SK-N-SH (cell line): ENCODE measurements around the gene OR56B4.

ENCODE experiments used
- EP300 ChIP-seq, 2 experiments: IDR thresholded peaks; 2 replicates each; pipeline versions ENCODE4 v1.4.0 to v1.6.1; 2012; ENCODE audit warnings: borderline replicate concordance in 1 of 2, low read depth in 1 of 2, low read length in 1 of 2
- MEF2A ChIP-seq: IDR thresholded peaks from 2 replicates; pipeline ENCODE4 v1.4.0; 2012; ENCODE audit warnings: low read depth, borderline replicate concordance
- NRF1 ChIP-seq: IDR thresholded peaks from 2 replicates; pipeline ENCODE4 v1.6.1; 2012; ENCODE audit warnings: low read depth, mild to moderate bottlenecking, low read length
- POLR2AphosphoS5 ChIP-seq: IDR thresholded peaks from 2 replicates; pipeline ENCODE4 v1.6.1; 2012; ENCODE audit warnings: low read depth, low read length
- RAD21 ChIP-seq: IDR thresholded peaks from 2 replicates; pipeline ENCODE4 v1.6.1; 2012; ENCODE audit warnings: mild to moderate bottlenecking, low read length
- RFX5 ChIP-seq: IDR thresholded peaks from 2 replicates; pipeline ENCODE4 v1.6.1; 2012; ENCODE audit warnings: mild to moderate bottlenecking, improper control_type of control experiment, low read length
- RXRA ChIP-seq: IDR thresholded peaks from 2 replicates; pipeline ENCODE4 v1.4.0; 2012; ENCODE audit warnings: low read depth, mild to moderate bottlenecking, borderline replicate concordance
- SIN3A ChIP-seq: IDR thresholded peaks from 2 replicates; pipeline ENCODE4 v1.6.1; 2012; ENCODE audit warnings: low read depth, mild to moderate bottlenecking, low read length, moderate library complexity, borderline replicate concordance
- SMC3 ChIP-seq: IDR thresholded peaks from 2 replicates; pipeline ENCODE4 v1.6.1; 2012; ENCODE audit warnings: low read depth, low read length, improper control_type of control experiment
- TF ChIP-seq, protein P1 (sequence below): fragments of 200-600 bp; sonication (generic); IDR thresholded peaks from 2 replicates; pipeline ENCODE4 v1.6.1; 2017; ENCODE audit warnings: antibody characterized with exemption, mild to moderate bottlenecking, moderate library complexity
- TF ChIP-seq, protein P2 (sequence below): IDR thresholded peaks from 2 replicates; pipeline ENCODE4 v1.6.1; 2012; ENCODE audit warnings: mild to moderate bottlenecking, low read depth, low read length, moderate library complexity
- TF ChIP-seq, protein P3 (sequence below): IDR thresholded peaks from 2 replicates; pipeline ENCODE4 v1.4.0; 2012; ENCODE audit warnings: low read depth

DNA sequence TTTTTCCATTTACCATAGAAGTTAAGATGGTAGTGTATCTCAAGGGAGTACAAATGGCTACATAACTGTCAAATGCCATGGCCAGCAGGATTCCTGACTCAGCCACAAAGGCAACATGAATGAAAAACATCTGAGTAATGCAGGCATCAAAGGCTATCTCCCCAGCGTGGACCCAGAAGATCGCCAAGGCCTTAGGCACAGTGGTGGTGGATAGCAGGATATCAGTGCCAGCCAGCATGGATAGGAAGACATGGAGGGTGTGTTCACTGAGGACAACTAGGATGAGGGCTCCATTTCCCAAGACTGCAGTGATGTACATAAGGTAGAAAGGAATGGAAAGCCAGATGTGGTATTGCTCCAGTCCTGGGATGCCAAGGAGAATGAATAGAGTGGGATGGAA, 44.6 kb downstream of the OR56B4 start:
- no peak for TF ChIP-seq EP300 (IDR thresholded peaks at IDR 0.05; ENCODE audit: borderline replicate concordance in 1 of 2, low read depth in 1 of 2, low read length in 1 of 2)
- TF ChIP-seq, protein P1, sequence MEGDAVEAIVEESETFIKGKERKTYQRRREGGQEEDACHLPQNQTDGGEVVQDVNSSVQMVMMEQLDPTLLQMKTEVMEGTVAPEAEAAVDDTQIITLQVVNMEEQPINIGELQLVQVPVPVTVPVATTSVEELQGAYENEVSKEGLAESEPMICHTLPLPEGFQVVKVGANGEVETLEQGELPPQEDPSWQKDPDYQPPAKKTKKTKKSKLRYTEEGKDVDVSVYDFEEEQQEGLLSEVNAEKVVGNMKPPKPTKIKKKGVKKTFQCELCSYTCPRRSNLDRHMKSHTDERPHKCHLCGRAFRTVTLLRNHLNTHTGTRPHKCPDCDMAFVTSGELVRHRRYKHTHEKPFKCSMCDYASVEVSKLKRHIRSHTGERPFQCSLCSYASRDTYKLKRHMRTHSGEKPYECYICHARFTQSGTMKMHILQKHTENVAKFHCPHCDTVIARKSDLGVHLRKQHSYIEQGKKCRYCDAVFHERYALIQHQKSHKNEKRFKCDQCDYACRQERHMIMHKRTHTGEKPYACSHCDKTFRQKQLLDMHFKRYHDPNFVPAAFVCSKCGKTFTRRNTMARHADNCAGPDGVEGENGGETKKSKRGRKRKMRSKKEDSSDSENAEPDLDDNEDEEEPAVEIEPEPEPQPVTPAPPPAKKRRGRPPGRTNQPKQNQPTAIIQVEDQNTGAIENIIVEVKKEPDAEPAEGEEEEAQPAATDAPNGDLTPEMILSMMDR: no peak
- no peak for TF ChIP-seq POLR2AphosphoS5
- TF ChIP-seq SMC3: no peak
- no peak for TF ChIP-seq RFX5
- no peak for TF ChIP-seq RXRA
- TF ChIP-seq, protein P2, sequence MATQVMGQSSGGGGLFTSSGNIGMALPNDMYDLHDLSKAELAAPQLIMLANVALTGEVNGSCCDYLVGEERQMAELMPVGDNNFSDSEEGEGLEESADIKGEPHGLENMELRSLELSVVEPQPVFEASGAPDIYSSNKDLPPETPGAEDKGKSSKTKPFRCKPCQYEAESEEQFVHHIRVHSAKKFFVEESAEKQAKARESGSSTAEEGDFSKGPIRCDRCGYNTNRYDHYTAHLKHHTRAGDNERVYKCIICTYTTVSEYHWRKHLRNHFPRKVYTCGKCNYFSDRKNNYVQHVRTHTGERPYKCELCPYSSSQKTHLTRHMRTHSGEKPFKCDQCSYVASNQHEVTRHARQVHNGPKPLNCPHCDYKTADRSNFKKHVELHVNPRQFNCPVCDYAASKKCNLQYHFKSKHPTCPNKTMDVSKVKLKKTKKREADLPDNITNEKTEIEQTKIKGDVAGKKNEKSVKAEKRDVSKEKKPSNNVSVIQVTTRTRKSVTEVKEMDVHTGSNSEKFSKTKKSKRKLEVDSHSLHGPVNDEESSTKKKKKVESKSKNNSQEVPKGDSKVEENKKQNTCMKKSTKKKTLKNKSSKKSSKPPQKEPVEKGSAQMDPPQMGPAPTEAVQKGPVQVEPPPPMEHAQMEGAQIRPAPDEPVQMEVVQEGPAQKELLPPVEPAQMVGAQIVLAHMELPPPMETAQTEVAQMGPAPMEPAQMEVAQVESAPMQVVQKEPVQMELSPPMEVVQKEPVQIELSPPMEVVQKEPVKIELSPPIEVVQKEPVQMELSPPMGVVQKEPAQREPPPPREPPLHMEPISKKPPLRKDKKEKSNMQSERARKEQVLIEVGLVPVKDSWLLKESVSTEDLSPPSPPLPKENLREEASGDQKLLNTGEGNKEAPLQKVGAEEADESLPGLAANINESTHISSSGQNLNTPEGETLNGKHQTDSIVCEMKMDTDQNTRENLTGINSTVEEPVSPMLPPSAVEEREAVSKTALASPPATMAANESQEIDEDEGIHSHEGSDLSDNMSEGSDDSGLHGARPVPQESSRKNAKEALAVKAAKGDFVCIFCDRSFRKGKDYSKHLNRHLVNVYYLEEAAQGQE: no peak
- no peak for TF ChIP-seq RAD21
- no peak for TF ChIP-seq NRF1
- TF ChIP-seq, protein P3, sequence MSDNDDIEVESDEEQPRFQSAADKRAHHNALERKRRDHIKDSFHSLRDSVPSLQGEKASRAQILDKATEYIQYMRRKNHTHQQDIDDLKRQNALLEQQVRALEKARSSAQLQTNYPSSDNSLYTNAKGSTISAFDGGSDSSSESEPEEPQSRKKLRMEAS: no peak
- no peak for TF ChIP-seq SIN3A
- TF ChIP-seq MEF2A: no peak
